Epidermal melanocyte (primary cell): Measurements from ENCODE around the gene ARFGAP2.

Source experiments
- DNase-seq: peaks from one replicate; pipeline ENCODE4 v3.0.0; 2011; ENCODE audit warnings: low spot score; ENCODE audit not compliant: insufficient read length

Gene ARFGAP2

DNA sequence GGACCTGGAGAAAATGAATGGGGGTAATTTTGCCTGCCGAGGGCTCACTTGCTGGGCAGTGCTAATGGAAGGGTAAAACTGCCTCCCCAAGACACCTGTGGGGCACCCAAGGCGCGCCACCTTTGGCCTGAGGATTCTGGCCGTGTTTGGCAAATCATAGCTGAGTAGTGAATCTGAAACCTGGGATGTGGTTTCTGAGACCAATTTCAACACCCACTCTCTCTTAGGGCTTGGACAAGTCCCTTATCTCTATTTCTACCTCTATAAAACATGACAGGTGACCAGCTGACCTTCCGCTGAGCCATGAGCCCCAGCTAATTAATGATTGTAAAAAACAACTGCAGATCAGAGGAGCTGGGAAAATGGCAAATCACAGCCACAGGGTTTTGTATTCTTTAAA, 11.0 kb upstream of the ARFGAP2 start:
- DNase-seq, result no peak

GRCh38 chr11:47186700-47187695, 10.3 kb upstream of the ARFGAP2 start:
- peak; percentile 21 for DNase-seq

- peak; percentile 64 for DNase-seq
These were observed 9.5 kb upstream of the ARFGAP2 start, which contains the start of gene PACSIN3 for GRCh38 chr11:47186076-47186699. PACSIN3 (minus strand) TSS chr11:47186434; CDS start chr11:47182727, 3,707 bp downstream.

GRCh38 chr11:47185305-47186075, 8.8 kb upstream of the ARFGAP2 start:
- DNase-seq, result peak; percentile 52

GRCh38 chr11:47184711-47185304, 8.1 kb upstream of the ARFGAP2 start:
- DNase-seq, result no peak

- no peak for DNase-seq
These were observed 7.3 kb upstream of the ARFGAP2 start for GRCh38 chr11:47183969-47184368.

DNA sequence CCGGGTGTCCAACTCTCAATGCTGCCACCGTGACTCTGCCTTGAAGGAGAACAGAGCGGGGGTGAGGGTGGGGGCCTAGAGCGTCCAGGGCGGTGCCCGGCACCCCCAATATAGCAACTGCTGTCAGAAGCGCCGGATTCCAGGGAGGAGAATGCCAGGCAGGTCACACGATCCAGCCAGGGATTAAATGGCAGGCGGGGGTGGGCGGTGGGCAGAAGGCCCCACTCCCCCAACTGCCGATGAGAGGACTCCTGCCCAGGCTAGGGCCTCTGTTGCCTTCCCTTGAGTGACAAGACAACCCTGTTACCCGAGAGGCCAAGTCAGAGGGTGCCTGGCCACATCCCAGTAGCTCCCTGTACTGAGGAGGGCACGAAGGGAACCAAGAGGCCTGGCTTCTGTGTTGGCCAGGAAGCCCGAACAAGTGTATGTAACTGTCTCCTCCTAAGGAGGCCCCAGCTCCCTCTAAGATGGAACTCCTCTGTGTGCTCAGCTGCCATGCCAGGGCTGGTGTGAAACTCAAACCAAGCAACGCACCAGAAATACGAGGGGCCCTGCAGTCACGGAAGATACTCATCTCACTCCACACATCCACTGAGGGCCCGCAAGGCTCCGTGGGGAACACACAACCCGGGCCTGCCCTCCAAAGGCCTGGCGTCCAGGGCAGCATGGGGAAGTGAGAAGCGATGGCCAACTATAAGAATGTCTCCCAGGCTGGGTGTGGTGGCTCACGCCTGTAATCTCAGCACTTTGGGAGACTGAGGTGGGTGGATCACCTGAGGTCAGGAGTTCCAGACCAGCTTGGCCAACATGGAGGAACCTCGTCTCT, 6.6 kb upstream of the ARFGAP2 start:
- DNase-seq, result no peak

DNA sequence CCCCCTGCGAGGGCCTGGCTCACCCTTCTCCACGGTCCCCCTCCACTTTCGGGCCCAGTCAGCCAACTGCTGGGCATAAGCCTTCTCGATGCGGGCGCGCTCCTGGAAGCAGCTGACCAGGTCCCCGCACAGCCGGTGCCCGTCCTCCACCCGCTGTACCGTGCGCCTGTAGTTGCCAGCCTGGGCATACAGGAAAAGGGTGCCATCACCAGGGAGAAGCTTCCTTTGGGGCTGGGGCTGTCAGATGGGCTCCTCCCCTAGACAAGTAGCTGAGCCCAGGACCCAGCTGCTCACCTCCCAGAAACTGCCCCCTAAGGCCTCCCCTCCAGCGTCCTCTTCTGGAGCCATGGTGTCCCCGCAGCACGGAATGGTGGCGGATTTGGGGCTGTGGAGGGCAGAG, 5.7 kb upstream of the ARFGAP2 start:
- DNase-seq, result no peak

DNA sequence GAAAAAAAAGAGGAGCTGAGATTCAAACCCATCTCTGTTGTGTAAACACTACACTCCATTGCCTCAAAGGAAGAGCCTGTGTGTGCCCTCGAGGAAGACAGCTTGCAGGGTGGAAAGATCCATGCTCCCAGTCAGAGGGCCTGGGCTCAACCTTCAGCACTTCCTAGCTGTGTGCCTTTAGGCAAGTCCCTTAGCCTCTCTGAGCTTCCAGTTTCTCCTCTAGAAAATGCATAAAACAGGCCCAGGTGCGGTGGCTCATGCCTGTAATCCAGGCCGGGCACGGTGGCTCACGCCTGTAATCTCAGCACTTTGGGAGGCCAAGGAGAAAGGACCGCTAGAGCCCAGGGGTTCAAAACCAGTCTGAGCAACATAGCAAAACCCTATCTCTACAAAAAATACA, 4.6 kb upstream of the ARFGAP2 start:
- DNase-seq, result no peak

GRCh38 chr11:47180006-47180787, 3.5 kb upstream of the ARFGAP2 start:
- no peak for DNase-seq

GRCh38 chr11:47179655-47179991, 2.9 kb upstream of the ARFGAP2 start:
- no peak for DNase-seq

DNA sequence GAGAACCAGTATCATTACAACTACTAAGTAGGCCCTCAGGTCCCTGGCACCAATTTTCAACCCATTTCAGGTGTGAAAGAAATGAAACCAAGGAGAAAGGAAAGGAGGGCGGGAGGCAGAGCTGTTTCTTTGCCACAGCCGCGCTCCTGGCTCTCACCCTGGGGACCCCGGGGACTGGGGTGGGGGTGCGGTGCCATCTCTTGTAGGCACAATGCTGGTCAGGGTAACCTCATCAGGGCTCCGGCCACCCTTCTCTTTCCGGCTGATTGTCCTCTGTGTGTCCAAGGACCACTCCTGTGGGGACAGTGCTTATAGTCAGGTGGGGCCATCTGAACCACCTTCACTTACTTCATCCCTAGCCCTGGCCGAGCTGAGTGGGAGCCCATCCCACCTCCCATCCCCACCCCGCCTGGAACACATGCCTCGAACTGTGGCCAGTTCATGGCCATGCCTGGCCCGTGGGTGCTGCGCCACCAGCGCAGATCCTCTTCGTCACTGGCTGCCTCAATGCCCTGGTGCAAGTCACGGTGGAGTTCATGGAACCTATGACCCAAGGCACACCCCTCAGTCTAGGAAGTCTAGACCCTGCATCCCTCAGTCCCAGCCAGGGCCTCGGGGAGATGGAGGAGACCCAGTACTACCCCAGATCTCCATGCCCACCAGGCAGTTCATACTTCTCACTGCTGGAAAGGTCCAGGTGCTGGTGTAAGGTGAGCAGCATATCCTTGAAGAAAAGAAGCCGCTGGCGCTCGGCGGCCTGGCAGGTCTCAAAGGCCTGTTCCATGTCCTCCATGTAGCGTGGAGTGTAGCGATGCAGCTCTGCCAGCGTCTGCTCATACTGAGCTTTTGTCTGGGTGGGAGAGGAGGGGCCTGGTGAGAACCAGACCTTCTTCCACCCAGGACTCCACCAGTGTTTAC, 2.3 kb upstream of the ARFGAP2 start:
- DNase-seq, result no peak

GRCh38 chr11:47178316-47178715, 1.6 kb upstream of the ARFGAP2 start:
- DNase-seq, result no peak

DNA sequence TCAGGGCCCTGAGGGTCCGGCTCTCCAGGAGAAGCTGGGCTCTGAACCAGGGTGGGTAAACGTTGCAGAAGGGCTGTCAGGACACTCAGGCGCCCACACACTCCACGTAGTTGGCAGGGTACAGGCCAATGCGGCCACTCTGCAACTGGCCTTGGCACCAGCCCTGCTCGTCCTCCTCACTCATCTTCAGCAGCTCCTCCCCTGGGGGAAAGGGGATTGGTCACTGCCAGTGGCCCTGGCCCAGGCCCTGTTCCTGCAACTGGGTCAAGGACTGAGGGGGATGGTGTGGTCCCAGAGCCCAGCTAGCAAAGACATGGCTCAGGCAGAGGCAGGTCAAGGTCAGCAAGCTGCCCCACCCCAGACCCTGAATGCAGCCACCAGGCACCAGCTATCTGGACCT, 1.2 kb upstream of the ARFGAP2 start:
- no peak for DNase-seq

GRCh38 chr11:47177229-47177845, 658 bp upstream of the ARFGAP2 start:
- DNase-seq, result peak; percentile 79

GRCh38 chr11:47175746-47176327, 842 bp downstream of the ARFGAP2 start:
- no peak for DNase-seq

- no peak for DNase-seq
These were observed 3.8 kb downstream of the ARFGAP2 start for GRCh38 chr11:47172740-47173336.

DNA sequence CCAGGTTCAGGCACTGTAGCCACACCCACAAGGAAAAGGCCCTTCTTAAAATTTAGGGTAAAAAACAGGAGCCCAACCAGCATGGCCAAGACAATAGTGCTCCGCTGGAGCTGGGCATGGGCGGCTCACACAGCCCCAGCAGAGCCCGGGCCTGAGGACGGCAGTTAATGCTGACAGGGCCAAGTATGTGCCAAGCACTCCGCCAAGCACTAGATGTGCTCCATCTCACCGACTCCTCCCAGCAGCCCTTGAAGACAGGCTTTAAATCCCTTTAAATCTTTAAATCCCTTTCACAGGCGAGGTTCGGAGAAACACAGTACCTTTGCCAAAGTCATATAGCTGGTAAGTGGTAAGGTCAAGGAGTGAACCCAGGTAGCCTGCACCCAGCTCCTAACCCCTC, 4.8 kb downstream of the ARFGAP2 start:
- DNase-seq, result no peak
